ENCODE results near the gene IL17RC.
"Not testable (repeated sequence)": the region's sequence is repeated elsewhere in the genome, so short reads cannot be mapped to it uniquely, and the experiment has no call there.

The IL17RC gene

GRCh38 chr3:9897408-9898372, 19.2 kb upstream of the IL17RC start:
- Histone ChIP-seq H3K9me3 (ENCODE audit: control insufficient read depth, low read length) (no peaks in the 10 kb centered on the region), H3K9ac (ENCODE audit: low read length) (peak overlapping the region; percentile 43), H3K4me3 (ENCODE audit: low read length) (no peak overlapping the region), H3K27me3 (ENCODE audit: control insufficient read depth, insufficient read depth, low read length) (no peaks in the 10 kb centered on the region), H3K36me3 (ENCODE audit: control insufficient read depth, insufficient read depth, low read length) (peaks cover 10% of the 10 kb centered on the region), H3K4me1 (ENCODE audit: control insufficient read depth, insufficient read depth, low read length) (peaks cover 70% of the 10 kb centered on the region)

GRCh38 chr3:9898467-9899241, 18.2 kb upstream of the IL17RC start:
- Histone ChIP-seq H3K9ac (ENCODE audit: low read length) (peak overlapping the region; percentile 58), H3K36me3 (ENCODE audit: control insufficient read depth, insufficient read depth, low read length) (peaks cover under 1% of the 10 kb centered on the region)

GRCh38 chr3:9899289-9899791, 17.6 kb upstream of the IL17RC start:
- Histone ChIP-seq H3K36me3 (ENCODE audit: control insufficient read depth, insufficient read depth, low read length) (no peaks in the 10 kb centered on the region), H3K9ac (ENCODE audit: low read length) (peak overlapping the region; percentile 58), H3K4me1 (ENCODE audit: control insufficient read depth, insufficient read depth, low read length) (peaks cover 62% of the 10 kb centered on the region), H3K9me3 (ENCODE audit: control insufficient read depth, low read length) (no peaks in the 10 kb centered on the region), H3K27me3 (ENCODE audit: control insufficient read depth, insufficient read depth, low read length) (no peaks in the 10 kb centered on the region), H3K4me3 (ENCODE audit: low read length) (peak overlapping the region; percentile 53)

More at GRCh38 chr3:9898467-9899241, 18.2 kb upstream of the IL17RC start:
- H3K9me3 ChIP-seq (ENCODE audit: control insufficient read depth, low read length), result no peaks in the 10 kb centered on the region
- peaks cover 60% of the 10 kb centered on the region for H3K4me1 ChIP-seq (ENCODE audit: control insufficient read depth, insufficient read depth, low read length)
- peak overlapping the region; percentile 53 for H3K4me3 ChIP-seq (ENCODE audit: low read length)
- H3K27me3 ChIP-seq (ENCODE audit: control insufficient read depth, insufficient read depth, low read length), result no peaks in the 10 kb centered on the region

- not testable (repeated sequence) for H3K9ac ChIP-seq (ENCODE audit: low read length); H3K27me3 ChIP-seq (ENCODE audit: control insufficient read depth, insufficient read depth, low read length); H3K36me3 ChIP-seq (ENCODE audit: control insufficient read depth, insufficient read depth, low read length); H3K9me3 ChIP-seq (ENCODE audit: control insufficient read depth, low read length); H3K4me3 ChIP-seq (ENCODE audit: low read length)
- H3K4me1 ChIP-seq (ENCODE audit: control insufficient read depth, insufficient read depth, low read length), result peaks cover 59% of the 10 kb centered on the region
These were observed 15.9 kb upstream of the IL17RC start for GRCh38 chr3:9900965-9901415.

- H3K9ac ChIP-seq (ENCODE audit: low read length), result peak overlapping the region; percentile 90
- H3K27me3 ChIP-seq (ENCODE audit: control insufficient read depth, insufficient read depth, low read length), result no peaks in the 10 kb centered on the region
- H3K4me3 ChIP-seq (ENCODE audit: low read length), result no peak overlapping the region
- H3K36me3 ChIP-seq (ENCODE audit: control insufficient read depth, insufficient read depth, low read length), result no peaks in the 10 kb centered on the region
- no peaks in the 10 kb centered on the region for H3K9me3 ChIP-seq (ENCODE audit: control insufficient read depth, low read length)
- H3K4me1 ChIP-seq (ENCODE audit: control insufficient read depth, insufficient read depth, low read length), result peaks cover 50% of the 10 kb centered on the region
These were observed 14.9 kb upstream of the IL17RC start for GRCh38 chr3:9901967-9902366.

- no peaks in the 10 kb centered on the region for H3K36me3 ChIP-seq (ENCODE audit: control insufficient read depth, insufficient read depth, low read length)
- H3K4me3 ChIP-seq (ENCODE audit: low read length), result peak within 1 kb of the TSS; percentile 3
- peaks cover 44% of the 10 kb centered on the region for H3K4me1 ChIP-seq (ENCODE audit: control insufficient read depth, insufficient read depth, low read length)
- H3K9me3 ChIP-seq (ENCODE audit: control insufficient read depth, low read length), result no peaks in the 10 kb centered on the region
- H3K9ac ChIP-seq (ENCODE audit: low read length), result peak within 1 kb of the TSS; percentile 90
- H3K27me3 ChIP-seq (ENCODE audit: control insufficient read depth, insufficient read depth, low read length), result no peaks in the 10 kb centered on the region
These were observed 14.3 kb upstream of the IL17RC start, which contains the start of gene IL17RE for GRCh38 chr3:9902372-9903237. Gene IL17RE, plus strand, starts transcription at chr3:9902848. Its CDS starts 85 bp downstream, at chr3:9902933.

GRCh38 chr3:9903238-9903624, 13.7 kb upstream of the IL17RC start:
- Histone ChIP-seq H3K4me3 (ENCODE audit: low read length) (peak overlapping the region; percentile 3), H3K4me1 (ENCODE audit: control insufficient read depth, insufficient read depth, low read length) (peaks cover 40% of the 10 kb centered on the region), H3K9ac (ENCODE audit: low read length) (peak overlapping the region; percentile 90), H3K27me3 (ENCODE audit: control insufficient read depth, insufficient read depth, low read length) (no peaks in the 10 kb centered on the region), H3K9me3 (ENCODE audit: control insufficient read depth, low read length) (no peaks in the 10 kb centered on the region), H3K36me3 (ENCODE audit: control insufficient read depth, insufficient read depth, low read length) (peaks cover 3% of the 10 kb centered on the region)

GRCh38 chr3:9903904-9904303, 13.0 kb upstream of the IL17RC start:
- Histone ChIP-seq H3K27me3 (ENCODE audit: control insufficient read depth, insufficient read depth, low read length) (no peaks in the 10 kb centered on the region), H3K4me3 (ENCODE audit: low read length) (peak overlapping the region; percentile 3), H3K9me3 (ENCODE audit: control insufficient read depth, low read length) (no peaks in the 10 kb centered on the region), H3K4me1 (ENCODE audit: control insufficient read depth, insufficient read depth, low read length) (peaks cover 34% of the 10 kb centered on the region), H3K9ac (ENCODE audit: low read length) (peak overlapping the region; percentile 90), H3K36me3 (ENCODE audit: control insufficient read depth, insufficient read depth, low read length) (peaks cover 4% of the 10 kb centered on the region)

- Histone ChIP-seq H3K36me3 (ENCODE audit: control insufficient read depth, insufficient read depth, low read length) (peaks cover 16% of the 10 kb centered on the region), H3K27me3 (ENCODE audit: control insufficient read depth, insufficient read depth, low read length) (no peaks in the 10 kb centered on the region), H3K9me3 (ENCODE audit: control insufficient read depth, low read length) (no peaks in the 10 kb centered on the region), H3K4me1 (ENCODE audit: control insufficient read depth, insufficient read depth, low read length) (peaks cover 17% of the 10 kb centered on the region), H3K9ac (ENCODE audit: low read length) (no peak overlapping the region), H3K4me3 (ENCODE audit: low read length) (no peak overlapping the region)
These were observed 10.4 kb upstream of the IL17RC start for GRCh38 chr3:9906480-9906879.

GRCh38 chr3:9908286-9908685, 8.6 kb upstream of the IL17RC start:
- H3K9me3 ChIP-seq (ENCODE audit: control insufficient read depth, low read length), result no peaks in the 10 kb centered on the region
- peaks cover 17% of the 10 kb centered on the region for H3K36me3 ChIP-seq (ENCODE audit: control insufficient read depth, insufficient read depth, low read length)
- peaks cover 13% of the 10 kb centered on the region for H3K4me1 ChIP-seq (ENCODE audit: control insufficient read depth, insufficient read depth, low read length)
- H3K9ac ChIP-seq (ENCODE audit: low read length), result no peak overlapping the region
- H3K27me3 ChIP-seq (ENCODE audit: control insufficient read depth, insufficient read depth, low read length), result no peaks in the 10 kb centered on the region
- H3K4me3 ChIP-seq (ENCODE audit: low read length), result no peak overlapping the region
